Measurements from ENCODE around the gene DNAL4.

GRCh38 chr22:38789606-38790005 is 4.3 kb downstream of the DNAL4 start:
- TF ChIP-seq SREBF2 (IDR thresholded peaks at IDR 0.05) (no peak), MAX (IDR thresholded peaks at IDR 0.05) (no peak), HES2 (IDR thresholded peaks at IDR 0.05) (no peak), FOSL2 (IDR thresholded peaks at IDR 0.05) (no peak), FOSL2 (CRISPR knock-in tag; IDR thresholded peaks at IDR 0.05) (no peak), EP300 (IDR thresholded peaks at IDR 0.05) (no peak)
